ENCODE results near the gene EEFSEC. TPM values are rescaled to one million over a fixed set of nuclear protein-coding genes. Genes with fewer than 3 reads are reported as not detected.

EEFSEC gene
- total and polyA plus RNA-seq, 7 experiments from 2014 or later: 17.3 to 31.4 (median 18.3) TPM

DNA sequence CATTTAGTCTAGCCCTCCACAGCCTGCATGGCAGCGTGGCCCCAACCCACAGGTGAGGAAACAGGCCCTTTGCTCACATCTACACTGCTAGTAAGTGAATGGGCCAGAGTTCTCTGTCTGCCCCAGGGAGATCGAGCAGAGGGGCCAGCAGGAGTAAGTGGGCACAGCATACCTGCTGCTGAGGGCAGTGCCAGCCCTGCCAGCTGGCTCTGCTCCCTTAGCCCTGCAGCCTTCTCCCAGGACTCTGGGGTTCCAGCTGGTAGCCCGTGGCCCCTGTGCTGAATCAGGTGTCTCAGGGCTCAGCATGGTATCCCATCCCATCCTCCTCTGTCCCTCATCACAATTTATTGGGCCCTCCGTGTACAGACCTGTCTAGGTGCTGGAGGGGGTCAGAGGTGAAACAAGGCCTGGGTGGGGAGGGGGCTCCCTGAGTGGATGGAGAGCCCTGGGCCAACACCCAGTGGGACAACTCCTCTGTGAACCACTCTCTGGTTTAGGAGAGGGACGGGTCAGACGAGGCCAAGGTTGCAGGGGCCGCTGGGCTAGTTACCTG is 211.6 kb downstream of the EEFSEC start:
- H3K4me3 Mint-ChIP-seq: no peak overlapping the region
- peaks cover 0 to 54% (median 4%) of the 10 kb centered on the region in 5 donors for H3K36me3 Mint-ChIP-seq
- no peaks in the 10 kb centered on the region for H3K27me3 Mint-ChIP-seq
- peak overlapping the region in 1 of 9 donors; percentile 43 for H3K27ac Mint-ChIP-seq
- no peak for DNase-seq
- H3K36me3 ChIP-seq (ENCODE audit: control insufficient read depth in 2 of 3, insufficient read depth in 3 of 3, low read length in 3 of 3): peaks cover 0 to 50% (median 0%) of the 10 kb centered on the region in 3 experiments
- intact Hi-C loops (cut with micrococcal nuclease): no loop called here
- peaks cover 0 to 4% (median 0%) of the 10 kb centered on the region in 7 donors for H3K4me1 Mint-ChIP-seq
- H3K4me3 ChIP-seq (ENCODE audit: low read length): no peak overlapping the region
- ChIA-PET CTCF (interaction anchor here (0.6 to 1.2 kb wide), 2 partner anchors 43 to 245 kb away, joined by 3 read pairs; no protein-coding TSS in a partner anchor), POLR2A (no interaction called here)
- H3K9me3 ChIP-seq (ENCODE audit: control insufficient read depth in 2 of 3, low read length in 3 of 3): no peaks in the 10 kb centered on the region
- peaks cover 0 to 2% (median 0%) of the 10 kb centered on the region in 11 donors for H3K9me3 Mint-ChIP-seq
- no peaks in the 10 kb centered on the region for H3K27me3 ChIP-seq (ENCODE audit: control insufficient read depth in 2 of 2, insufficient read depth in 2 of 2, low read length in 2 of 2)
- ATAC-seq: no peak
- no peaks in the 10 kb centered on the region for H3K4me1 ChIP-seq (ENCODE audit: control insufficient read depth in 2 of 2, insufficient read depth in 2 of 2, low read length in 2 of 2)
- no peak overlapping the region for H3K27ac ChIP-seq (ENCODE audit: low read depth, low read length)

DNA sequence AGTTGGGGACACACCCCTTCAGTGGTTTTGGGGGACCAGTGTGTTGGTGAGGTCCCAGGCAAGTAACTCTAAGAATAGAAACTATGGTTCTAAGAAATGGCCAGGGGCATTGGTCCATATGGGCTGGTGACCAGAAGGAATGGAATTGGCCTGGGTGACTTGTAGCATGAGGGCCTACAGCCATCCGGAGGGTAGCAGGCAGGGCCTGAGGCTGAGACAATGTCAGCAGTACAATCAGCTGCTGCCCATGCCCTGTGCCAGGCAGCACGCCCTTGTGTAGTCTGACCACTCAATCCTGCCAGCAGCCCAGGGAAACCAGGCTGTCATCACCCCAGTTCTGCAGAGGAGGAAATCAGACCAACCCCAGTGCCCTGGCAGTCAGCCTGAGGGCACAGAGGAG is 212.9 kb downstream of the EEFSEC start:
- H3K9me3 ChIP-seq (ENCODE audit: control insufficient read depth in 2 of 3, low read length in 3 of 3): no peaks in the 10 kb centered on the region
- ATAC-seq (no peak), DNase-seq (no peak)
- intact Hi-C loops (cut with micrococcal nuclease): no loop called here
- Mint-ChIP-seq H3K4me1 (peaks cover 0 to 6% (median 0%) of the 10 kb centered on the region in 7 donors), H3K27ac (peak overlapping the region in 1 of 9 donors; percentile 33), H3K9me3 (peaks cover 0 to 2% (median 0%) of the 10 kb centered on the region in 11 donors), H3K36me3 (peaks cover 0 to 60% (median 4%) of the 10 kb centered on the region in 5 donors), H3K27me3 (no peaks in the 10 kb centered on the region), H3K4me3 (no peak overlapping the region)
- ChIA-PET POLR2A (no interaction called here), CTCF (no interaction called here)
- H3K4me1 ChIP-seq (ENCODE audit: control insufficient read depth in 2 of 2, insufficient read depth in 2 of 2, low read length in 2 of 2): no peaks in the 10 kb centered on the region
- H3K27me3 ChIP-seq (ENCODE audit: control insufficient read depth in 2 of 2, insufficient read depth in 2 of 2, low read length in 2 of 2): no peaks in the 10 kb centered on the region
- H3K27ac ChIP-seq (ENCODE audit: low read depth, low read length): no peak overlapping the region
- H3K36me3 ChIP-seq (ENCODE audit: control insufficient read depth in 2 of 3, insufficient read depth in 3 of 3, low read length in 3 of 3): peaks cover 0 to 44% (median 0%) of the 10 kb centered on the region in 3 experiments
- H3K4me3 ChIP-seq (ENCODE audit: low read length): no peak overlapping the region

DNA sequence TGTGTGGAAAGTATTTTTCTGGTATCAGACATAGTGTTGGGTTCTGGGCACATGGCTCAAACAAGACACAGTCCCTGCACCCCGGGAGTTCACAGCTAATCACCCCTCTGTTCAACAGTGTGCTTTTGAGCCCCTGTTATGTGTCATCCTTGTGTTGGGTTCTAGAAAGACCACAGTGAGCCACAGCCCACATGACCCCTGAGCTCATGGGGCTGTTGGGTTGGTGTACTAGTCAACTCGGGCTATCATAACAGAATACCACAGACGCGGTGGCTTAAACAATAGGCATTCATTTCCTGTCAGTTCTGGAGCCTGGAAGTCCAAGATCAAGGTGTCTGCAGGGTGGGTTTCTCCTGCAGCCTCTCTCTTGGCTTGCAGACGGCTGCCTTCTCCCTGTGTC is 213.4 kb downstream of the EEFSEC start:
- no peak for DNase-seq
- POLR2A ChIA-PET: no interaction called here
- H3K4me3 ChIP-seq (ENCODE audit: low read length): no peak overlapping the region
- H3K27ac Mint-ChIP-seq: peak overlapping the region in 3 of 9 donors; percentile 32 to 33 (median 32)
- peaks cover 0 to 57% (median 4%) of the 10 kb centered on the region in 5 donors for H3K36me3 Mint-ChIP-seq
- no peak overlapping the region for H3K27ac ChIP-seq (ENCODE audit: low read depth, low read length)
- CTCF ChIA-PET: no interaction called here
- no peaks in the 10 kb centered on the region for H3K27me3 Mint-ChIP-seq
- H3K36me3 ChIP-seq (ENCODE audit: control insufficient read depth in 2 of 3, insufficient read depth in 3 of 3, low read length in 3 of 3): peaks cover 0 to 42% (median 0%) of the 10 kb centered on the region in 3 experiments
- peaks cover 0 to 2% (median 0%) of the 10 kb centered on the region in 11 donors for H3K9me3 Mint-ChIP-seq
- no peaks in the 10 kb centered on the region for H3K27me3 ChIP-seq (ENCODE audit: control insufficient read depth in 2 of 2, insufficient read depth in 2 of 2, low read length in 2 of 2)
- intact Hi-C loops (cut with micrococcal nuclease): no loop called here
- H3K4me1 ChIP-seq (ENCODE audit: control insufficient read depth in 2 of 2, insufficient read depth in 2 of 2, low read length in 2 of 2): no peaks in the 10 kb centered on the region
- no peak for ATAC-seq
- H3K9me3 ChIP-seq (ENCODE audit: control insufficient read depth in 2 of 3, low read length in 3 of 3): no peaks in the 10 kb centered on the region
- no peak overlapping the region for H3K4me3 Mint-ChIP-seq
- H3K4me1 Mint-ChIP-seq: peaks cover 0 to 6% (median 0%) of the 10 kb centered on the region in 7 donors

DNA sequence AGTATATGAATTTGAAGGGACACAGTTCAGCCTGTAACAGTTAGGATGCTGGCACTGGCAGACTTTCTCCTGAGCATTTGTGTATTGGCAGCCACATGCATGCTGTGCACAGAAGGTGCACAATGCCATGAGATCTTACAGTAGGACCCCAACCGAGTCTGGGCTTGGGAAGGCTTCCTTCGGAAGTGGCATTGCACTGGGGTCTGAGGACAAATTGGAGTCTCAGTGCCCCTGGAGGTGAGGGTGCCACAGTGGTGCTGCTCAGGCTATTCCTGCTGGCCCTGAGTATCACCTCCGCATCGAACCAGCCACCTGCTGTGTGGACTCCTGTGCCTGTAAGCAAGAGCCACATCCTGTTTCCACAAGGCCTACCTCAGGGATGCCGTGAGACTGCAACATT is 213.9 kb downstream of the EEFSEC start:
- no peak overlapping the region for H3K4me3 Mint-ChIP-seq

DNA sequence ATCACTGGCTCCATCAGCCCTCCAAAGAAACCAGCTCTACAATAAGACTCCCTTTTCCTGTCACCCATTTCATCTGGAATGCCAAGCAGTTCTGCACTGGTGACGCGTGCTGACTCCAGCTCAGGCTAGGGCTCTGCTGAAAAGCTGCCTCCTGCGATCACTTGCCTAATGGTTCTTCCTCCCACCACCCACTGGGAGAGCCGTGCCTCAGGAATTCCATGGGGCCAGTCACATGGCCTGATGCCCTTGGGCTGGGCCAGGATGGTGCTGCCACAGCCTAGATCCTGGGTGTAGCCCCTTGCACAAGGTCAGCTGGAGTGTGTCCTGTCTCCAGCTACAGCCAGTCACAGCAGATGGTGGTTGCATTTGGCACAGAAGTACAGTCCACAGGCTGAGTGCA is 214.5 kb downstream of the EEFSEC start:
- no peaks in the 10 kb centered on the region for H3K9me3 ChIP-seq (ENCODE audit: control insufficient read depth in 2 of 3, low read length in 3 of 3)
- Mint-ChIP-seq H3K27ac (no peak overlapping the region), H3K4me1 (peaks cover 0 to 6% (median 4%) of the 10 kb centered on the region in 7 donors), H3K9me3 (peaks cover 0 to 2% (median 0%) of the 10 kb centered on the region in 11 donors), H3K36me3 (peaks cover 0 to 52% (median 3%) of the 10 kb centered on the region in 5 donors), H3K27me3 (no peaks in the 10 kb centered on the region), H3K4me3 (no peak overlapping the region)
- H3K27ac ChIP-seq (ENCODE audit: low read depth, low read length): no peak overlapping the region
- ATAC-seq (no peak), DNase-seq (no peak)
- intact Hi-C loops (cut with micrococcal nuclease): no loop called here
- ChIA-PET CTCF (no interaction called here), POLR2A (no interaction called here)
- no peaks in the 10 kb centered on the region for H3K4me1 ChIP-seq (ENCODE audit: control insufficient read depth in 2 of 2, insufficient read depth in 2 of 2, low read length in 2 of 2)
- H3K4me3 ChIP-seq (ENCODE audit: low read length): no peak overlapping the region
- no peaks in the 10 kb centered on the region for H3K27me3 ChIP-seq (ENCODE audit: control insufficient read depth in 2 of 2, insufficient read depth in 2 of 2, low read length in 2 of 2)
- H3K36me3 ChIP-seq (ENCODE audit: control insufficient read depth in 2 of 3, insufficient read depth in 3 of 3, low read length in 3 of 3): peaks cover 0 to 32% (median 0%) of the 10 kb centered on the region in 3 experiments

More for the DNA sequence above, 213.9 kb downstream of the EEFSEC start:
- no peak for ATAC-seq
- no peaks in the 10 kb centered on the region for H3K9me3 ChIP-seq (ENCODE audit: control insufficient read depth in 2 of 3, low read length in 3 of 3)
- Mint-ChIP-seq H3K27ac (peak overlapping the region in 4 of 9 donors; percentile 32 to 45 (median 36)), H3K36me3 (peaks cover 0 to 52% (median 4%) of the 10 kb centered on the region in 5 donors), H3K27me3 (no peaks in the 10 kb centered on the region), H3K9me3 (peaks cover 0 to 2% (median 0%) of the 10 kb centered on the region in 11 donors), H3K4me1 (peaks cover 0 to 6% (median 2%) of the 10 kb centered on the region in 7 donors)
- H3K27ac ChIP-seq (ENCODE audit: low read depth, low read length): no peak overlapping the region
- H3K36me3 ChIP-seq (ENCODE audit: control insufficient read depth in 2 of 3, insufficient read depth in 3 of 3, low read length in 3 of 3): peaks cover 0 to 36% (median 0%) of the 10 kb centered on the region in 3 experiments
- no peaks in the 10 kb centered on the region for H3K27me3 ChIP-seq (ENCODE audit: control insufficient read depth in 2 of 2, insufficient read depth in 2 of 2, low read length in 2 of 2)
- DNase-seq: no peak
- ChIA-PET POLR2A (no interaction called here), CTCF (no interaction called here)
- intact Hi-C loops (cut with micrococcal nuclease): no loop called here
- no peak overlapping the region for H3K4me3 ChIP-seq (ENCODE audit: low read length)
- H3K4me1 ChIP-seq (ENCODE audit: control insufficient read depth in 2 of 2, insufficient read depth in 2 of 2, low read length in 2 of 2): no peaks in the 10 kb centered on the region

DNA sequence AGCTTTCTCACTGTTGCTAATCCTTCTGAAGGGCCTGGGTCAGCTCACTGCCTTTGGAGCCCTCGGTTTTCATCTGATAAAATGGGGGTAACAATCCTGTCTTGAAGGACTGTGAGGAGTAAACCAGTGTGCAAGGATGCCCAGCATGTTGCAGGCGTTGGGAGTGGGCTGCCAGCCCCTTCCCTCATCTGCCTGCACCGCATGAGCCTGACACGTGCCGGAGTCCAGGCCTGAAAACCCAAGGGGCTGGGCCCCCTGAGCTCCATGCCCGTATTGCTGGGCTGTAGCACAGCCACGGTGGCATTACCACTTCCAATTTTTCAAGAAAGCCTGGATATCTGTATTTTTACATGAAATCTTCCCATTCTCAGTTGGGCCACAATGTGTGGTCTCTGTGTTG is 215.3 kb downstream of the EEFSEC start:
- ChIA-PET CTCF (no interaction called here), POLR2A (no interaction called here)
- Histone ChIP-seq H3K27me3 (ENCODE audit: control insufficient read depth in 2 of 2, insufficient read depth in 2 of 2, low read length in 2 of 2) (no peaks in the 10 kb centered on the region), H3K4me1 (ENCODE audit: control insufficient read depth in 2 of 2, insufficient read depth in 2 of 2, low read length in 2 of 2) (no peaks in the 10 kb centered on the region), H3K9me3 (ENCODE audit: control insufficient read depth in 2 of 3, low read length in 3 of 3) (no peaks in the 10 kb centered on the region), H3K4me3 (ENCODE audit: low read length) (no peak overlapping the region), H3K27ac (ENCODE audit: low read depth, low read length) (no peak overlapping the region), H3K36me3 (ENCODE audit: control insufficient read depth in 2 of 3, insufficient read depth in 3 of 3, low read length in 3 of 3) (peaks cover 0 to 36% (median 0%) of the 10 kb centered on the region in 3 experiments)
- intact Hi-C loops (cut with micrococcal nuclease): no loop called here
- Mint-ChIP-seq H3K9me3 (peaks cover 0 to 2% (median 0%) of the 10 kb centered on the region in 11 donors), H3K4me3 (no peak overlapping the region), H3K27ac (no peak overlapping the region), H3K4me1 (peaks cover 0 to 9% (median 4%) of the 10 kb centered on the region in 7 donors), H3K36me3 (peaks cover 0 to 48% (median 4%) of the 10 kb centered on the region in 5 donors), H3K27me3 (no peaks in the 10 kb centered on the region)
- DNase-seq (no peak), ATAC-seq (no peak)
